Measurements from ENCODE around the gene MAPRE2.

DNA sequence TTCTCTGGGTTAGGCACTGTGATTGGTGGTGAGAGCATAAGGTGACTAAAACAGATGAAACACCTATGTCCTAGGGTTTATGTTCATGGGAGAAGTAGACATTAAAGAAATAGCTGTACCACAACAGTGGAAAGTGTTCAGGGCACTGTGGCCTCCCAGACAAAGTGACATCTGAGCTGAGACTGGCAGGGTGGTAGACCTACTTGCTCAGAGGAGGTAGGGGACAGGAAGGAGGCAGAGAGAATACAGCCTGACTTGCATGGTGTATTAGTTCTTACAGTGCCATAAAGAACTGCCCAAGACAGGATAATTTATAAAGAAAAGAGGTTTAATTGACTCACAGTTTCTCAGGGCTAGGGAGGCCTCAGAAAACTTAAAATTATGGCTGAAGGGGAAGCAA lies 82.6 kb downstream of the MAPRE2 start:
- TF ChIP-seq, protein P1, sequence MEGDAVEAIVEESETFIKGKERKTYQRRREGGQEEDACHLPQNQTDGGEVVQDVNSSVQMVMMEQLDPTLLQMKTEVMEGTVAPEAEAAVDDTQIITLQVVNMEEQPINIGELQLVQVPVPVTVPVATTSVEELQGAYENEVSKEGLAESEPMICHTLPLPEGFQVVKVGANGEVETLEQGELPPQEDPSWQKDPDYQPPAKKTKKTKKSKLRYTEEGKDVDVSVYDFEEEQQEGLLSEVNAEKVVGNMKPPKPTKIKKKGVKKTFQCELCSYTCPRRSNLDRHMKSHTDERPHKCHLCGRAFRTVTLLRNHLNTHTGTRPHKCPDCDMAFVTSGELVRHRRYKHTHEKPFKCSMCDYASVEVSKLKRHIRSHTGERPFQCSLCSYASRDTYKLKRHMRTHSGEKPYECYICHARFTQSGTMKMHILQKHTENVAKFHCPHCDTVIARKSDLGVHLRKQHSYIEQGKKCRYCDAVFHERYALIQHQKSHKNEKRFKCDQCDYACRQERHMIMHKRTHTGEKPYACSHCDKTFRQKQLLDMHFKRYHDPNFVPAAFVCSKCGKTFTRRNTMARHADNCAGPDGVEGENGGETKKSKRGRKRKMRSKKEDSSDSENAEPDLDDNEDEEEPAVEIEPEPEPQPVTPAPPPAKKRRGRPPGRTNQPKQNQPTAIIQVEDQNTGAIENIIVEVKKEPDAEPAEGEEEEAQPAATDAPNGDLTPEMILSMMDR (IDR thresholded peaks at IDR 0.05; ENCODE audit: low read depth, low read length, poor library complexity, severe bottlenecking): no peak
- TF ChIP-seq EZH2phosphoT487 (IDR thresholded peaks at IDR 0.05; ENCODE audit: borderline replicate concordance, low read length): no peak
